ENCODE measurements around the gene THSD4.

DNA sequence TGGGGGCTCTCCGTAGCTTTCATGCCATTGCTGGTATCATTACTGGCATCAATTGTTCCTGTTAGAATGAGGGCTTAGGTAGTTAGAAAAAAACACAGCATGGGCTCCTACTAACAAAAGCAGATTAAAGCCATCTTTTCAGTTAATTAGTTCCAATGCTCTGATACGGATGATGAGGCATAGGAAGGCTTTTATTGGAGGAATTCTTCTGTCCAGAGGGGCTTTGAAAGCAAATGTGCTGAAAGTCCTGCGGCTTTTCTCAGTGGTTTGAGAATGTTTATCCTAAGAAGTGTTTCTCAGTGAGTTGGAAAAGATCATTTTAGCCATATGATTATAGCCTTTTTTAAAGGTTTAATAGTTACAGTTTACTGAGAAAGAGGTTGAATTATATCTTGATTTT, 198.5 kb downstream of the THSD4 start:
- TF ChIP-seq CTCF (IDR thresholded peaks at IDR 0.05): no peak
- no peak for TF ChIP-seq POLR2A (IDR thresholded peaks at IDR 0.05)
- TF ChIP-seq POLR2AphosphoS5 (IDR thresholded peaks at IDR 0.05): no peak

Measured in suprapubic skin (tissue), 4 donors.